ENCODE data around the gene TMIE. TPM values are rescaled to one million over a fixed set of nuclear protein-coding genes. Genes with fewer than 3 reads are reported as not detected.

The TMIE gene
- total RNA-seq, 4 donors from 2014 or later: 0.59 to 0.78 (median 0.72) TPM; not detected in 1

DNA sequence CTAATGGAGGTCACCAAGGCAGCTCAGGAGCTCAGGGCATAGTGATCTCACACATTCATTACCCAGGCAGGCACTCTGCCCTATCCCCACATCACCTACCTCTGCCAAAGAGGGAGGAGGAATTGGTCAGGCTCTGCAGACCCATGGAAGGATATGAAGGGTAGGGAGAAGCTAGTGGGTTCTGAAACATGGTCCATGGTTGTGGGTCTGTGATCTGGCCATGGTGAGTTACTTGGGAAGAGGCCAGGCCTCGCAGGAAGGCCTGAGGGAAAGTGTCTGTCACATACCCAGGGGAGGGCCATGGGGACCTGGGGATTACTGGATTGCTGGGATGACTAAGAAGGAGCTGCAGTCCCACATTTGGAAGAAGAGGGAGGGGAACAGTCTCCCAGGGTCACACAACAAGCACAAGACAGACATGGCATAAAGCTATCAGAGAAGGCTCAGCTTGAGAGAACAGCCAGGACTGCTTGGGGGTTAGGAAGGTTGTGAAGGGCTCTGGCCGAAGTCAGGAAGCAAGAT, 17.9 kb downstream of the TMIE start:
- Histone ChIP-seq H3K4me1 (no peaks in the 10 kb centered on the region), H3K27ac (no peak overlapping the region), H3K36me3 (no peaks in the 10 kb centered on the region), H3K4me3 (no peak overlapping the region), H3K27me3 (peaks cover 30% of the 10 kb centered on the region), H3K9me3 (no peaks in the 10 kb centered on the region)
- DNase-seq (ENCODE audit: low spot score in 2 of 2): peak in 1 of 2 donors; percentile 35
- no peak for TF ChIP-seq POLR2A (IDR thresholded peaks at IDR 0.05)
- TF ChIP-seq, protein P1, sequence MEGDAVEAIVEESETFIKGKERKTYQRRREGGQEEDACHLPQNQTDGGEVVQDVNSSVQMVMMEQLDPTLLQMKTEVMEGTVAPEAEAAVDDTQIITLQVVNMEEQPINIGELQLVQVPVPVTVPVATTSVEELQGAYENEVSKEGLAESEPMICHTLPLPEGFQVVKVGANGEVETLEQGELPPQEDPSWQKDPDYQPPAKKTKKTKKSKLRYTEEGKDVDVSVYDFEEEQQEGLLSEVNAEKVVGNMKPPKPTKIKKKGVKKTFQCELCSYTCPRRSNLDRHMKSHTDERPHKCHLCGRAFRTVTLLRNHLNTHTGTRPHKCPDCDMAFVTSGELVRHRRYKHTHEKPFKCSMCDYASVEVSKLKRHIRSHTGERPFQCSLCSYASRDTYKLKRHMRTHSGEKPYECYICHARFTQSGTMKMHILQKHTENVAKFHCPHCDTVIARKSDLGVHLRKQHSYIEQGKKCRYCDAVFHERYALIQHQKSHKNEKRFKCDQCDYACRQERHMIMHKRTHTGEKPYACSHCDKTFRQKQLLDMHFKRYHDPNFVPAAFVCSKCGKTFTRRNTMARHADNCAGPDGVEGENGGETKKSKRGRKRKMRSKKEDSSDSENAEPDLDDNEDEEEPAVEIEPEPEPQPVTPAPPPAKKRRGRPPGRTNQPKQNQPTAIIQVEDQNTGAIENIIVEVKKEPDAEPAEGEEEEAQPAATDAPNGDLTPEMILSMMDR (IDR thresholded peaks at IDR 0.05): no peak
- TF ChIP-seq EP300 (IDR thresholded peaks at IDR 0.05): no peak
- TF ChIP-seq POLR2AphosphoS5 (IDR thresholded peaks at IDR 0.05): no peak
- WGBS: 82% methylated on average over 2 of the region's 2 CpGs

- TF ChIP-seq POLR2AphosphoS5 (IDR thresholded peaks at IDR 0.05): no peak
- TF ChIP-seq EP300 (IDR thresholded peaks at IDR 0.05): no peak
- TF ChIP-seq, protein P1 (IDR thresholded peaks at IDR 0.05): no peak
- no peak for TF ChIP-seq POLR2A (IDR thresholded peaks at IDR 0.05)
- Histone ChIP-seq H3K36me3 (no peaks in the 10 kb centered on the region), H3K27ac (no peak overlapping the region), H3K27me3 (peaks cover 30% of the 10 kb centered on the region), H3K4me3 (no peak overlapping the region), H3K4me1 (no peaks in the 10 kb centered on the region), H3K9me3 (no peaks in the 10 kb centered on the region)
- WGBS: 84% methylated on average over 4 of the region's 4 CpGs
- DNase-seq (ENCODE audit: low spot score in 2 of 2): peak in 1 of 2 donors; percentile 62
These were observed 18.6 kb downstream of the TMIE start for GRCh38 chr3:46719735-46720271.

GRCh38 chr3:46721009-46721408, 19.8 kb downstream of the TMIE start:
- WGBS: 68% methylated on average over 2 of the region's 2 CpGs
- no peaks in the 10 kb centered on the region for H3K9me3 ChIP-seq
- no peak for TF ChIP-seq POLR2AphosphoS5 (IDR thresholded peaks at IDR 0.05)
- no peak for TF ChIP-seq POLR2A (IDR thresholded peaks at IDR 0.05)
- TF ChIP-seq, protein P1 (IDR thresholded peaks at IDR 0.05): no peak
- TF ChIP-seq EP300 (IDR thresholded peaks at IDR 0.05): no peak
- no peaks in the 10 kb centered on the region for H3K4me1 ChIP-seq
- no peak overlapping the region for H3K27ac ChIP-seq
- no peaks in the 10 kb centered on the region for H3K36me3 ChIP-seq
- H3K4me3 ChIP-seq: no peak overlapping the region
- peaks cover 33% of the 10 kb centered on the region for H3K27me3 ChIP-seq
- peak in 1 of 2 donors; percentile 11 for DNase-seq (ENCODE audit: low spot score in 2 of 2)

DNA sequence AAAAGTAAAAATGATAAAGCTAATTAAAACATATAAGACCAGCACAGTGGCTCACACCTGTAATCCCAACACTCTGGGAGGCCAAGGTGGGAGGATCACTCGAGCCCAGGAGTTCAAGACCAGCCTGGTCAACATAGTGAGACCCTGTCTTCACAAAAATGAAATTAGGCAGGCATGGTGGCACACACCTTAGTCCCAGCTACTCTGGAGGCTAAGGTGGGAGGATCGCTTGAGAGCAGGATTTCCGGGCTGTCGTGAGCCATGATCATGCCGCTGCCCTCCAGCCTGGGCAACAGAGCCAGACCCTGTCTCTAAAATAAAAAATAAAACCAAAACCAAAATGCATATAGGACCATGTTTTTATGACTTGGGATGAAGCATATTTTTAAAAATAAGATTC, 21.3 kb downstream of the TMIE start:
- Histone ChIP-seq H3K27me3 (peaks cover 26% of the 10 kb centered on the region), H3K4me3 (no peak overlapping the region), H3K36me3 (no peaks in the 10 kb centered on the region), H3K9me3 (no peaks in the 10 kb centered on the region), H3K4me1 (no peaks in the 10 kb centered on the region), H3K27ac (no peak overlapping the region)
- WGBS: 91% methylated on average over 5 of the region's 5 CpGs
- DNase-seq (ENCODE audit: low spot score in 2 of 2): no peak
- TF ChIP-seq, protein P1 (IDR thresholded peaks at IDR 0.05): no peak
- TF ChIP-seq POLR2A (IDR thresholded peaks at IDR 0.05) (no peak), EP300 (IDR thresholded peaks at IDR 0.05) (no peak)

GRCh38 chr3:46724424-46724823, 23.2 kb downstream of the TMIE start:
- no peak for DNase-seq (ENCODE audit: low spot score in 2 of 2)
- Histone ChIP-seq H3K27me3 (peaks cover 19% of the 10 kb centered on the region), H3K9me3 (no peaks in the 10 kb centered on the region), H3K27ac (no peak overlapping the region), H3K36me3 (no peaks in the 10 kb centered on the region), H3K4me1 (no peaks in the 10 kb centered on the region), H3K4me3 (no peak overlapping the region)
- 79% methylated on average over 4 of the region's 4 CpGs for WGBS
- TF ChIP-seq POLR2A (IDR thresholded peaks at IDR 0.05) (no peak), POLR2AphosphoS5 (IDR thresholded peaks at IDR 0.05) (no peak), EP300 (IDR thresholded peaks at IDR 0.05) (no peak)
- TF ChIP-seq, protein P1 (IDR thresholded peaks at IDR 0.05): no peak

Data from suprapubic skin (tissue), 4 donors.